GM18520 (cell line): ENCODE data around the gene PRRC2B.

ENCODE experiments used
- ATAC-seq: cut with Tn5 transposase; IDR thresholded peaks from one replicate; pipeline ENCODE4 v1.9.1; 2021; ENCODE audit not compliant: unreplicated experiment

PRRC2B gene

DNA sequence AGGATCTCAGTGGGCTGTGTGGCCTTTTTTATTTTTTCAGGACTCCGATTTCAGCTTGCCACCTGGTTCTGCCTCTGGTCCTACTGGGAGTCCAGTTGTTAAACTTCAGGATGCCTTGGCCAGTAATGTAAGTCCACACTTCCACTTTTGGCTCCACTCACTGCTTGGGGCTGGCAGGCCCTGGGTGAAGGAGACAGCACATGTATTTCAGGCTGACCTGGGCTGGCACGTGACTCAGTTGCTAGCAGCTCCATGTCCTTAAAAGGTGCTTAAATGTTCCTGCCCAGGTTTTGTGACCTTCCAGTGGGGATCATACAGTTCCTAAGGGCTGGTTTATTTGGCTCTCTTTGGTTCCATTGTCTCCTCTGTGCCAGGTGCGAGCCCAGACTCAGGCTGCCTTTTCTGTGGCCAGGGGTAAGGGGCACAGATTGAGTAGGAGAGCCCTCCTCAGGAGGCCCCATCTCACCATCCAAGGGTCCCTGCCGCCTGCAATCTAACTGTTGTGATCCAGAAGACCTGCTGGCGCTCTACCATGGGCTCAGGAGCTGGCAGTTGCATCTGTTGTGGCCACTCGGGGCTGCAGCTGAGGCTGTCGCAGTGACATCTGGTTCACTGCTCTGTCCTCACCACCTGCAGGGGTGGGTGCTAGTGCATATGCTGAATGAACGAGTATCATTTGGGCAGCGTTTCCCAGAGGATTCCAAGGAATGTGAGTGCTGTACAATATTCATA is 89.6 kb downstream of the PRRC2B start:
- no peak for ATAC-seq

- no peak for ATAC-seq
These were observed 90.2 kb downstream of the PRRC2B start for GRCh38 chr9:131484051-131484445.

GRCh38 chr9:131484560-131485185 is 90.8 kb downstream of the PRRC2B start:
- ATAC-seq: no peak

GRCh38 chr9:131485206-131485605 is 91.3 kb downstream of the PRRC2B start:
- ATAC-seq: no peak

GRCh38 chr9:131485728-131486422 is 92.0 kb downstream of the PRRC2B start:
- no peak for ATAC-seq

GRCh38 chr9:131487001-131487400 is 93.1 kb downstream of the PRRC2B start:
- ATAC-seq: no peak

GRCh38 chr9:131487621-131488031 is 93.7 kb downstream of the PRRC2B start:
- no peak for ATAC-seq

DNA sequence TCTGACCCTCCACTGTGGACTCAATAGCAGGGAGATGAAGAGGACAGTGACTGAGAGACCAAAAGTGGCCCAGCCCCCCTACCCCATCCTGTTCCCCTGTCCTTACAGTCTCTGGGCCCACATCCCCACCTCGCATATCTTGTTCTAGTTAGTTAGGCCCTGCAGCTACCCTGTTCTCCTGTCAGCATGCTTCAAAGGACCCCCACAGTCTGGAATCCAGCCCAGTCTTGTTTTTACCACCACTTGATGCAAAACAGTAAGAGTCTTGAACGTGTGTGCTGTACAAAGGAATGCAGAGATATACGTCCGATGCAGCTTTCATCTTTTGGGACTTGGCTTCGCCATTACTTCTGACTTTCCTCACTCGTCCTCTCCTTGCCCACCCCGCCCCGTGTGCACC is 96.6 kb downstream of the PRRC2B start:
- no peak for ATAC-seq

GRCh38 chr9:131491001-131491710 is 97.3 kb downstream of the PRRC2B start:
- no peak for ATAC-seq

DNA sequence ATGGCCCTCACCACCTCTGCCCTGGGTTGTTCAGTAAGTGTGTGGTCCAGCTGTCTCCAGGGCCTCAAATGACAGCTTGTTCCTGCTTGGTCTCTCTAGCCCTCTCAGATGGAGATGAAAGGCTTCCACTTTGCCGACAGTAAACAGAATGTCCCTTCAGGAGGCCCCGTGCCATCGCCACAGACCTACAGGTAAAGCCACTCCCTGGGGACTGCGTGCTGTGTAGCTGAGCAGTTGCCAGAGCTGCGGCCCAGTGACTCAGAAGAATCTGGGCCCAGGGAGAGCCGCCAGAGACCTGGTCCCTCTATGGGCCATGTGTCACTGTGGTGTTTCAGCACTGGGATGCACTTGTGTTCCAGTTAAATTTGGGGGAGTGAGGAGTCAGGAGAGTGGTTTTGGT is 98.2 kb downstream of the PRRC2B start:
- ATAC-seq: no peak

DNA sequence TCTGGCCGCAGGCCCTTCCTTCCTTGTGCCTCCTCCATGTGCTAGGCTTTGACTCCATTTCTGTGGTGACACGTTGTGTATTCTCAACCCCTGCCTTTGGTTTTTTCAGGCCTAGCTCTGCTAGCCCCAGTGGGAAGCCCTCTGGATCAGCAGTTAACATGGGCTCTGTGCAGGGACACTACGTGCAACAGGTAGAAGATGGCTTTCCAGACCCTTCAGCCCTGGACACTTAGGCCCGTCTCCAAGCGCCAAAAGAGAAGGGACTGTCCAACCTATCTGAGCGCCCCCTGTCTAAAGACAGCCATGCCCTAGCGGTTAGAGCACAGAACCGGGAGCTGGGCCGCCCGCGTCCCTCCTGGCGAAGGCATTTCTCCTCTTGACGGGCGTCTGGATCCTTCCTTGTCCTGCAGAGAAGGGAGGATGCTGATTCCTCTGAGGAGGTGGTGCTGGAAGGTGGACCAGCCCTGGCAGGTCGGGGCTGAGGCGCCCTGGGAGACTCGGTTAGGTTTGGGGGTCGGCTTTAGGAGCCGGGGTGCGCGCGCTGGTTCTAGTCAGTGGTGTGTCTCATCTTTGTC is 100.5 kb downstream of the PRRC2B start:
- no peak for ATAC-seq

DNA sequence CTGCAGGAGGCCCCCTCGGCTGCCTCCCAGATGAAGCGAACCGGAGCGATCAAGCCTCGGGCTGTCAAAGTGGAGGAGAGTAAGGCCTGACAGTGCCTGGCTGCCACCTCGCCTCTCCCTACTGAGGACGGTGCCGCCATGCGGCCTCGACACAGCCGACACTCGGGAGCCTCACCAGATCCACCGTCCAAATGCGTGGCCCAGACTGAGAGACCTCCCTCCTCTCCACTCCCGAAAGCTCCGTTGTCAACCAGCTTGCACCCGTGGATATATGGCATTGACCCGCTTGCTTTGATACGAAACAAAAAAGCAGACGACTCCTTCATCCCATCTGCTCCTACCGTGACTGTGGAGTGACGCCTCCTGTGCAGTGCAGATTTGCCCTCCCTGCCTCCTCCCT is 101.9 kb downstream of the PRRC2B start:
- ATAC-seq: no peak

- no peak for ATAC-seq
These were observed 103.0 kb downstream of the PRRC2B start for GRCh38 chr9:131496844-131497405.

GRCh38 chr9:131499254-131499767 is 105.4 kb downstream of the PRRC2B start:
- no peak for ATAC-seq

DNA sequence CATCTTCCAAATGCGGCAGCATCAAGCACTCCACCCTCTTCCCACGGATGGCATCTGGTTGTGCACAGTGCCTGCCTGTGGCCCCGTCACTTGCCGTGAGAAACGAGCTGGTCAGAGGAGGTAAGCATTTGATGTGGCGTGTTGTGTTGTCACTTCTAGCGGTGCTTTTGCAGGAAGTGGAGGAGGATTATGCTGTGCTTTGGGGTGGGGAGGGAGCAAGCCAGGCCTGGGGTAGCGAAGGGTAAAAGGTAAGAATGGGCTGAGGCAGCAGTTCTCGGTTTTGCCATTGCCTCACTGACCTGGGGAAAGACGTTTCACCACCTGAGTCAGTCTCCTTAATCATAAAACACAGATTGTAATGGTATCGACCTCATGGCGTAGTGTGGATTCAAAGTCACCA is 106.5 kb downstream of the PRRC2B start:
- ATAC-seq: no peak

GRCh38 chr9:131500939-131501541 is 107.2 kb downstream of the PRRC2B start:
- no peak for ATAC-seq

GRCh38 chr9:131502781-131503625 is 109.1 kb downstream of the PRRC2B start, which contains the start of gene POMT1:
Gene POMT1 (plus strand): TSS chr9:131502918. CDS start chr9:131504219, 1,301 bp downstream.
- peak; percentile 68 for ATAC-seq

DNA sequence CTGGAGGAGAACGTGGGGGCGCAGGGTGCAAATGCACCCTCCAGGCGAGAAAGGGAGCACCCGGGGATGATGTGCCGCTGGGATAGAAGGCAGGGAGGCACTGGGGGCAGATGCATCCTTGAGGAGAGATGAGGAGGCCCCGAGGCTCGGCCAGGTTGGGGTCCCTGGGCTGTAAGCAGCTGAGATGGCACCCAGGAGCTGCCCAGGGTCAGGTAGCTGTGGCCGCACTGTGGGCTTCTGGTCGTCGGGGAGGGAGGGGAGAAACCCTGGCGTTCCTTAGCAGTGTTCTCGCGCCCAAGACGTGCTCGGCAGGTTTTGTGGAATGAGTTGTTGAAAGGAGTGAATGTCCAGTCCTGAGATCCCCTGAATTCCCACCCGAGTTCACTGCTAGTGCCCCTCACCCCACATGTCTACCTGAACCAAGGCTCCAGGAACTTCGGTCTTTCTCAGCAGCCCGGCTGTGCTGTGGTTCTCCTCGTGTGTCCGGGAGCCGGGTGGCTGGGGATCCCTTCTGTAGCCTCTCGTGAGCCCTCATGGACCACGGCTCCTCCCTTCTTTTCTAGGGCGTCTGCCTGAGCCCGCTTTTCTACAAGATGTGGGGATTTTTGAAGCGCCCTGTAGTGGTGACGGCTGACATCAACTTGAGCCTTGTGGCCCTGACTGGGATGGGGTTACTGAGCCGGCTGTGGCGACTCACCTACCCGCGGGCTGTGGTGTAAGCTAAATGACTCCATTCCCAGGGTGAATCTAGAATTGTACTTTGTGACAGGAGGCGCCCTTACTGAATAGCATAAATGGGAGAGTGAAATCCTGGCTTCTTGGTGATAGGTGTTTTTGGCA is 110.0 kb downstream of the PRRC2B start:
- ATAC-seq: no peak
